WTC11 (cell line): ENCODE results near the gene H2AZ2. TPM values are rescaled to one million over a fixed set of nuclear protein-coding genes. Genes with fewer than 3 reads are reported as not detected.
A peak's percentile ranks its signal among the peaks of the same experiment; 100 is the strongest.

Experiments used
- ATAC-seq: fragments of 200-7000 bp; cut with Tn5 transposase; 2 replicates; pipeline ENCODE4 v1.10.0; 2021; ENCODE audit warnings: mild to moderate bottlenecking, moderate library complexity
- CTCF ChIA-PET: fragments of 300-600 bp; sonication (Branson Sonifier 250); formaldehyde crosslinking; loops from one replicate; lab custom pipeline; 2021; ENCODE audit warnings: antibody characterized with exemption; lab: Charles Lee
- POLR2A ChIA-PET: fragments of 350-600 bp; sonication (Branson Sonifier 250); formaldehyde crosslinking; loops from one replicate; lab custom pipeline; 2021; ENCODE audit warnings: antibody characterized with exemption; lab: Charles Lee
- DNase-seq: peaks from one replicate; pipeline ENCODE4 v3.0.0; 2021; ENCODE audit warnings: low spot score
- H3K27ac Mint-ChIP-seq: 2 replicates; pipeline ENCODE4 v1.8.0; 2021; ENCODE audit warnings: mixed read lengths
- H3K27me3 Mint-ChIP-seq: 2 replicates; pipeline ENCODE4 v1.8.0; 2021; ENCODE audit warnings: low read depth, mild to moderate bottlenecking, moderate library complexity, mixed read lengths
- H3K36me3 Mint-ChIP-seq: 2 replicates; pipeline ENCODE4 v1.8.0; 2021; ENCODE audit warnings: mixed read lengths
- H3K4me1 Mint-ChIP-seq: 2 replicates; pipeline ENCODE4 v1.8.0; 2022; ENCODE audit warnings: mixed read lengths
- H3K4me3 Mint-ChIP-seq: 2 replicates; pipeline ENCODE4 v1.8.0; 2021; ENCODE audit warnings: mild to moderate bottlenecking, moderate library complexity, mixed read lengths
- H3K9me3 Mint-ChIP-seq: 2 replicates; pipeline ENCODE4 v1.8.0; 2021; ENCODE audit warnings: mixed read lengths
- ATF1 ChIP-seq: sonication (generic); formaldehyde crosslinking; IDR thresholded peaks from 2 replicates; pipeline ENCODE4 v1.8.1; 2023; ENCODE audit warnings: mild to moderate bottlenecking, moderate library complexity, missing genetic modification reagents
- CREB1 ChIP-seq: sonication (generic); formaldehyde crosslinking; IDR thresholded peaks from 2 replicates; pipeline ENCODE4 v1.8.0; 2023; ENCODE audit warnings: mild to moderate bottlenecking, missing genetic modification reagents
- GABPB1 ChIP-seq: sonication (generic); formaldehyde crosslinking; IDR thresholded peaks from 2 replicates; pipeline ENCODE4 v1.8.1; 2023; ENCODE audit warnings: mild to moderate bottlenecking, missing genetic modification reagents
- MLX ChIP-seq: sonication (generic); formaldehyde crosslinking; IDR thresholded peaks from 2 replicates; pipeline ENCODE4 v1.8.1; 2023; ENCODE audit warnings: mild to moderate bottlenecking, missing genetic modification reagents, moderate library complexity
- TEAD4 ChIP-seq: sonication (generic); formaldehyde crosslinking; IDR thresholded peaks from 2 replicates; pipeline ENCODE4 v1.8.0; 2022; ENCODE audit warnings: mild to moderate bottlenecking, missing genetic modification reagents
- ZNF219 ChIP-seq: sonication (generic); formaldehyde crosslinking; IDR thresholded peaks from 2 replicates; pipeline ENCODE4 v1.8.0; 2023; ENCODE audit warnings: missing genetic modification reagents, mild to moderate bottlenecking, borderline replicate concordance
- total RNA-seq: library from RNA; stranded (reverse); gene quantifications from 3 replicates; pipeline ENCODE4 v1.2.3, GENCODE V29; 2021
- TF ChIP-seq, protein P1 (sequence below): sonication (generic); formaldehyde crosslinking; conservative IDR thresholded peaks from 2 replicates; pipeline ENCODE4 v1.8.1; 2023; ENCODE audit warnings: mild to moderate bottlenecking, low read depth, missing genetic modification reagents, moderate library complexity
- TF ChIP-seq, protein P2 (sequence below): fragments of 250-450 bp; sonication (Bioruptor Pico); conservative IDR thresholded peaks from 2 replicates; pipeline ENCODE4 v1.9.0; 2021; ENCODE audit warnings: mild to moderate bottlenecking
- TF ChIP-seq, protein P3 (sequence below): fragments of 250-450 bp; sonication (Bioruptor Pico); IDR thresholded peaks from 2 replicates; pipeline ENCODE4 v1.9.0; 2021; ENCODE audit warnings: mild to moderate bottlenecking
- TF ChIP-seq, protein P4 (sequence below): sonication (generic); formaldehyde crosslinking; IDR thresholded peaks from 2 replicates; pipeline ENCODE4 v1.8.0; 2022; ENCODE audit warnings: mild to moderate bottlenecking, missing genetic modification reagents

H2AZ2 gene
- total RNA-seq, 1 experiment from 2014 or later, result 178 TPM

DNA sequence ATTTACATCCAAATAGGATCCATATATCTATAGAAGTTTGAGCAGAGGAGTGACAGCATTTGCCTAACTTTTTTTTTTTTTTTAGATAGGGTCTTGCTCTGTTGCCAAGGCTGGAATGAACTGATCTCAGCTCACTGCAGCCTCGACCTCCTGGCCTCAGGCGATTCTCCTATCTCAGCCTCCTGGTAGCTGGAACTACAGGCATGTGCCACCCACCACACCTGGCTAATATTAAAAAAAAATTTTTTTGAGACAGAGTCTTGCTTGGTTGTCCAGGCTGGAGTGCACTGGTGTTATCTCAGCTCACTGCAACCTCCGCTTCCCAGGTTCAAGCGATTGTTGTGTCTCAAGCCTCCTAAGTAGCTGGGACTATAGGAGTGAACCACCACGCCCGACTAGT lies 36.3 kb downstream of the H2AZ2 start:
- Mint-ChIP-seq H3K36me3 (no peaks in the 10 kb centered on the region), H3K27me3 (no peaks in the 10 kb centered on the region), H3K4me3 (no peak overlapping the region), H3K27ac (no peak overlapping the region), H3K4me1 (no peaks in the 10 kb centered on the region), H3K9me3 (no peaks in the 10 kb centered on the region)
- DNase-seq (no peak), ATAC-seq (no peak)
- TF ChIP-seq, protein P1, sequence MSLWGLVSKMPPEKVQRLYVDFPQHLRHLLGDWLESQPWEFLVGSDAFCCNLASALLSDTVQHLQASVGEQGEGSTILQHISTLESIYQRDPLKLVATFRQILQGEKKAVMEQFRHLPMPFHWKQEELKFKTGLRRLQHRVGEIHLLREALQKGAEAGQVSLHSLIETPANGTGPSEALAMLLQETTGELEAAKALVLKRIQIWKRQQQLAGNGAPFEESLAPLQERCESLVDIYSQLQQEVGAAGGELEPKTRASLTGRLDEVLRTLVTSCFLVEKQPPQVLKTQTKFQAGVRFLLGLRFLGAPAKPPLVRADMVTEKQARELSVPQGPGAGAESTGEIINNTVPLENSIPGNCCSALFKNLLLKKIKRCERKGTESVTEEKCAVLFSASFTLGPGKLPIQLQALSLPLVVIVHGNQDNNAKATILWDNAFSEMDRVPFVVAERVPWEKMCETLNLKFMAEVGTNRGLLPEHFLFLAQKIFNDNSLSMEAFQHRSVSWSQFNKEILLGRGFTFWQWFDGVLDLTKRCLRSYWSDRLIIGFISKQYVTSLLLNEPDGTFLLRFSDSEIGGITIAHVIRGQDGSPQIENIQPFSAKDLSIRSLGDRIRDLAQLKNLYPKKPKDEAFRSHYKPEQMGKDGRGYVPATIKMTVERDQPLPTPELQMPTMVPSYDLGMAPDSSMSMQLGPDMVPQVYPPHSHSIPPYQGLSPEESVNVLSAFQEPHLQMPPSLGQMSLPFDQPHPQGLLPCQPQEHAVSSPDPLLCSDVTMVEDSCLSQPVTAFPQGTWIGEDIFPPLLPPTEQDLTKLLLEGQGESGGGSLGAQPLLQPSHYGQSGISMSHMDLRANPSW (CRISPR knock-in tag), result no peak
- TF ChIP-seq, protein P2, sequence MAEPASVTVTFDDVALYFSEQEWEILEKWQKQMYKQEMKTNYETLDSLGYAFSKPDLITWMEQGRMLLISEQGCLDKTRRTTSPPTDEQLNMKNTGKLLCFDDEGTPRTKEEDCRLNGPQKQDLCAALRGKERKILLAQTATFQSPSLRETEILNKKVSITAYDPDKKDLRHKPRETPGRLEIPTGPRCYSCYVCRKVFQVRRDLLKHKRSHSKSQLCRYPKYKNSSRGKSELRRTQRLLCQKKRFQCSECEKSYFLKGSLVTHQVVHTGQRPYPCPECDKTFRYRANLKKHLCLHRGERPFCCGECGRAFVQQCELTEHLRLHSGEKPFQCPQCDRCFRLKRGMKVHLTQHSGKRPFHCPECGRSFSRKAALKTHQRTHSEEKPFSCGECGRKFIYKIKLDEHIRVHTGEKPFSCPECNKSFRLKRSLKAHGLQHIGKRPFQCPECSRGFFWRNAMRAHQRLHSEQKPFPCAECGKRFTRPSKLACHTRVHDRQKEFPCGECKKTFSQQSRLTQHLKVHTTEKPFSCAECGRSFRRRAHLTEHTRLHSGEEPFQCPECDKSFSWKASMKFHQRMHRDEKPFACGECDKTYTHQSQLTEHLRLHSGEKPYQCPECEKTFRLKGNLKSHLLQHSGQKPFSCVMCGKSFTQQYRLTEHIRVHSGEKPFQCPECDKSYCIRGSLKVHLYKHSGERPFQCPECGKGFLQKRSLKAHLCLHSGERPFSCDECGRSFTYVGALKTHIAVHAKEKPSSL (CRISPR knock-in tag), result no peak
- TF ChIP-seq MLX (CRISPR knock-in tag), result no peak
- no peak for TF ChIP-seq TEAD4 (CRISPR knock-in tag)
- TF ChIP-seq CREB1 (CRISPR knock-in tag), result no peak
- TF ChIP-seq, protein P3, sequence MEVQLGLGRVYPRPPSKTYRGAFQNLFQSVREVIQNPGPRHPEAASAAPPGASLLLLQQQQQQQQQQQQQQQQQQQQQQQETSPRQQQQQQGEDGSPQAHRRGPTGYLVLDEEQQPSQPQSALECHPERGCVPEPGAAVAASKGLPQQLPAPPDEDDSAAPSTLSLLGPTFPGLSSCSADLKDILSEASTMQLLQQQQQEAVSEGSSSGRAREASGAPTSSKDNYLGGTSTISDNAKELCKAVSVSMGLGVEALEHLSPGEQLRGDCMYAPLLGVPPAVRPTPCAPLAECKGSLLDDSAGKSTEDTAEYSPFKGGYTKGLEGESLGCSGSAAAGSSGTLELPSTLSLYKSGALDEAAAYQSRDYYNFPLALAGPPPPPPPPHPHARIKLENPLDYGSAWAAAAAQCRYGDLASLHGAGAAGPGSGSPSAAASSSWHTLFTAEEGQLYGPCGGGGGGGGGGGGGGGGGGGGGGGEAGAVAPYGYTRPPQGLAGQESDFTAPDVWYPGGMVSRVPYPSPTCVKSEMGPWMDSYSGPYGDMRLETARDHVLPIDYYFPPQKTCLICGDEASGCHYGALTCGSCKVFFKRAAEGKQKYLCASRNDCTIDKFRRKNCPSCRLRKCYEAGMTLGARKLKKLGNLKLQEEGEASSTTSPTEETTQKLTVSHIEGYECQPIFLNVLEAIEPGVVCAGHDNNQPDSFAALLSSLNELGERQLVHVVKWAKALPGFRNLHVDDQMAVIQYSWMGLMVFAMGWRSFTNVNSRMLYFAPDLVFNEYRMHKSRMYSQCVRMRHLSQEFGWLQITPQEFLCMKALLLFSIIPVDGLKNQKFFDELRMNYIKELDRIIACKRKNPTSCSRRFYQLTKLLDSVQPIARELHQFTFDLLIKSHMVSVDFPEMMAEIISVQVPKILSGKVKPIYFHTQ, result no peak
- TF ChIP-seq, protein P4, sequence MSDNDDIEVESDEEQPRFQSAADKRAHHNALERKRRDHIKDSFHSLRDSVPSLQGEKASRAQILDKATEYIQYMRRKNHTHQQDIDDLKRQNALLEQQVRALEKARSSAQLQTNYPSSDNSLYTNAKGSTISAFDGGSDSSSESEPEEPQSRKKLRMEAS (CRISPR knock-in tag), result no peak
- CTCF ChIA-PET, result interaction anchor here (1.4 kb wide), 1 partner anchor 40 kb away, joined by 3 read pairs; no protein-coding TSS in a partner anchor
- POLR2A ChIA-PET, result no interaction called here

- no peak overlapping the region for H3K27ac Mint-ChIP-seq
- DNase-seq, result no peak
- no peak overlapping the region for H3K4me3 Mint-ChIP-seq
- H3K4me1 Mint-ChIP-seq, result no peaks in the 10 kb centered on the region
- no peaks in the 10 kb centered on the region for H3K9me3 Mint-ChIP-seq
- no peak for ATAC-seq
- TF ChIP-seq ATF1 (CRISPR knock-in tag), result no peak
- POLR2A ChIA-PET, result no interaction called here
- H3K36me3 Mint-ChIP-seq, result no peaks in the 10 kb centered on the region
- CTCF ChIA-PET, result interaction anchor here (1.2 to 1.4 kb wide), 2 partner anchors 40 to 46 kb away, joined by 3 read pairs; no protein-coding TSS in a partner anchor
- H3K27me3 Mint-ChIP-seq, result no peaks in the 10 kb centered on the region
These were observed 36.8 kb downstream of the H2AZ2 start for GRCh38 chr7:44811093-44811492.

GRCh38 chr7:44808914-44809393 lies 38.9 kb downstream of the H2AZ2 start:
- no peak overlapping the region for H3K4me3 Mint-ChIP-seq
- H3K27me3 Mint-ChIP-seq, result no peaks in the 10 kb centered on the region
- ATAC-seq, result no peak
- TF ChIP-seq ZNF219 (CRISPR knock-in tag) (no peak), GABPB1 (0 out of 2 replicates have a peak, but pooled peaks have one; percentile 32)
- TF ChIP-seq, all 79 proteins: peak for 1
- POLR2A ChIA-PET, result interaction anchor here (0.6 kb wide), 1 partner anchor 58 kb away, joined by 4 read pairs; no protein-coding TSS in a partner anchor
- H3K9me3 Mint-ChIP-seq, result no peaks in the 10 kb centered on the region
- CTCF ChIA-PET, result no interaction called here
- H3K4me1 Mint-ChIP-seq, result no peaks in the 10 kb centered on the region
- H3K36me3 Mint-ChIP-seq, result no peaks in the 10 kb centered on the region
- DNase-seq, result no peak
- no peak overlapping the region for H3K27ac Mint-ChIP-seq
